Spleen (tissue), 13 donors: Measurements from ENCODE around the gene RNF227. TPM values are rescaled to one million over a fixed set of nuclear protein-coding genes. Genes with fewer than 3 reads are reported as not detected.
A peak's percentile ranks its signal among the peaks of the same experiment; 100 is the strongest.

Source experiments
- DNase-seq: peaks from one replicate; pipeline ENCODE4 v3.0.0-alpha.2; 2020
- H3K27ac ChIP-seq, 8 donors: fragments of 200-600 bp; sonication (generic) in 7 of 8; 1 replicate in 4 of 8; 2 replicates in 4 of 8; pipeline versions ENCODE4 v1.5.0 to v1.8.0; 2016 to 2021; ENCODE audit warnings: inconsistent platforms in 4 of 8, mild to moderate bottlenecking in 4 of 8, moderate library complexity in 1 of 8
- H3K27me3 ChIP-seq, 7 donors: fragments of 200-600 bp; sonication (generic) in 6 of 7; replicated peaks in 1 of 7; 1 replicate in 4 of 7; 2 replicates in 3 of 7; pipeline versions ENCODE4 v1.5.0 to v1.8.0; 2016 to 2021; ENCODE audit warnings: inconsistent platforms in 3 of 7, mild to moderate bottlenecking in 1 of 7
- H3K36me3 ChIP-seq, 6 donors: fragments of 200-600 bp; sonication (generic) in 5 of 6; 1 replicate in 4 of 6; 2 replicates in 2 of 6; pipeline versions ENCODE4 v1.5.0 to v1.8.0; 2016 to 2021; ENCODE audit warnings: inconsistent platforms in 2 of 6
- H3K4me1 ChIP-seq, 6 donors: fragments of 200-600 bp; sonication (generic) in 5 of 6; 1 replicate in 3 of 6; 2 replicates in 3 of 6; pipeline versions ENCODE4 v1.5.0 to v1.8.0; 2016 to 2021; ENCODE audit warnings: inconsistent platforms in 3 of 6
- H3K4me3 ChIP-seq, 8 donors: fragments of 200-600 bp; sonication (generic) in 7 of 8; 1 replicate in 4 of 8; 2 replicates in 4 of 8; pipeline versions ENCODE4 v1.5.0 to v1.8.0; 2016 to 2021; ENCODE audit warnings: inconsistent platforms in 4 of 8, mild to moderate bottlenecking in 4 of 8, moderate library complexity in 2 of 8
- H3K9me3 ChIP-seq, 8 donors: fragments of 200-600 bp; sonication (generic) in 7 of 8; 1 replicate in 4 of 8; 2 replicates in 4 of 8; pipeline versions ENCODE4 v1.5.0 to v1.8.0; 2016 to 2021; ENCODE audit warnings: inconsistent platforms in 4 of 8
- POLR2A ChIP-seq, 3 donors: fragments of 450-650 bp; IDR thresholded peaks; one replicate each; pipeline ENCODE4 v1.5.1; 2017; ENCODE audit warnings: antibody characterized with exemption in 3 of 3, mild to moderate bottlenecking in 1 of 3
- POLR2AphosphoS5 ChIP-seq, 3 donors: sonication (generic); formaldehyde crosslinking; IDR thresholded peaks; one replicate each; pipeline ENCODE4 v1.5.1; 2017; ENCODE audit warnings: antibody characterized with exemption in 3 of 3
- WGBS, 5 donors: extraction: QIAGEN DNeasy Blood & Tissue Kit in 3 of 5; methylation state at CpG; one replicate each; pipeline versions ENCODE4 v1.1.5 to v1.1.7; 2013 to 2018; 5-methylcytosine and 5-hydroxymethylcytosine counted together
- intact Hi-C: fragments of 100-400 bp; cut with DNase I; formaldehyde crosslinking; loops from one replicate; pipeline ENCODE4 v1.15.0; 2023; ENCODE audit warnings: low total_unique reads
- long read RNA-seq, 2 donors: transcript quantifications; one replicate each; lab custom pipeline, GENCODE V29; 2026
- polyA plus RNA-seq, 3 donors: library from polyadenylated mRNA; stranded (reverse); fragments of 200-250 nt; gene quantifications; one replicate each; pipeline ENCODE4 v1.2.1, GENCODE V29; 2013
- total RNA-seq, 7 donors: library from RNA; depleted of rRNA in 3 of 7; stranded (reverse); fragments of >200 nt in 3 of 7; fragmentation: NEBNext Ultra II Directional in 4 of 7; extraction: Animal tissue kit (Norgen Biotek cat#: 25700) in 4 of 7; gene quantifications; one replicate each; pipeline versions ENCODE4 v1.1.0 to v1.2.1, GENCODE V29; 2016 to 2021
- TF ChIP-seq, protein P1 (sequence below), 11 experiments: fragments of 200-600 bp in 7 of 11; fragments of 450-650 bp in 4 of 11; sonication (generic) in 4 of 11; IDR thresholded peaks in 8 of 11; conservative IDR thresholded peaks in 3 of 11; 1 replicate in 7 of 11; 2 replicates in 4 of 11; pipeline versions ENCODE4 v1.4.0 to v1.8.0; 2016 to 2021; ENCODE audit warnings: antibody characterized with exemption in 11 of 11, inconsistent platforms in 4 of 11, mild to moderate bottlenecking in 1 of 11
- donor health status: healthy with polysubstance abuse.
- donor health status: DM: no; HTN: no; CAD: no; lungs with moderate emphysema.
- donor health status: DM: no; HTN: no; CAD: no.
- donor health status: Bipolar disorder and iron deficiency.
- donor health status: healthy.
- donor health status: DM: no; HTN: no; CAD: no.
- donor health status: DM: yes; HTN: yes; CAD: no.

The RNF227 gene
- total RNA-seq (10 to 100 TPM in 1 of 7 donors, 1 to 10 TPM in 6; 2.5 to 20.7 (median 3.4) TPM), polyA plus RNA-seq (1 to 10 TPM; 2.4 to 4.0 (median 3.8) TPM)
- long read RNA-seq, donor 1, partial matches to known transcripts: 0 of 3 reads
- long read RNA-seq, donor 1, other reads (novel, unspliced or antisense): 0 of 3 reads
- long read RNA-seq, donor 2, partial matches to known transcripts: 0 of 3 reads
- long read RNA-seq, donor 2, other reads (novel, unspliced or antisense): 0 of 3 reads

GRCh38 chr17:7915611-7916384 lies at the start of gene RNF227:
Gene RNF227 (minus strand): TSS chr17:7916289. CDS start chr17:7916195, 94 bp downstream.
- TF ChIP-seq POLR2A (IDR thresholded peaks at IDR 0.05) (no peak), POLR2AphosphoS5 (IDR thresholded peaks at IDR 0.05) (peak; percentile 76 to 85 (median 81))
- TF ChIP-seq, protein P1, sequence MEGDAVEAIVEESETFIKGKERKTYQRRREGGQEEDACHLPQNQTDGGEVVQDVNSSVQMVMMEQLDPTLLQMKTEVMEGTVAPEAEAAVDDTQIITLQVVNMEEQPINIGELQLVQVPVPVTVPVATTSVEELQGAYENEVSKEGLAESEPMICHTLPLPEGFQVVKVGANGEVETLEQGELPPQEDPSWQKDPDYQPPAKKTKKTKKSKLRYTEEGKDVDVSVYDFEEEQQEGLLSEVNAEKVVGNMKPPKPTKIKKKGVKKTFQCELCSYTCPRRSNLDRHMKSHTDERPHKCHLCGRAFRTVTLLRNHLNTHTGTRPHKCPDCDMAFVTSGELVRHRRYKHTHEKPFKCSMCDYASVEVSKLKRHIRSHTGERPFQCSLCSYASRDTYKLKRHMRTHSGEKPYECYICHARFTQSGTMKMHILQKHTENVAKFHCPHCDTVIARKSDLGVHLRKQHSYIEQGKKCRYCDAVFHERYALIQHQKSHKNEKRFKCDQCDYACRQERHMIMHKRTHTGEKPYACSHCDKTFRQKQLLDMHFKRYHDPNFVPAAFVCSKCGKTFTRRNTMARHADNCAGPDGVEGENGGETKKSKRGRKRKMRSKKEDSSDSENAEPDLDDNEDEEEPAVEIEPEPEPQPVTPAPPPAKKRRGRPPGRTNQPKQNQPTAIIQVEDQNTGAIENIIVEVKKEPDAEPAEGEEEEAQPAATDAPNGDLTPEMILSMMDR (IDR thresholded peaks at IDR 0.05 in 8 of 11, conservative IDR thresholded peaks at IDR 0.05 in 3 of 11): peak in 1 of 11 experiments; percentile 23
- WGBS, 5 donors: 0 to 2% (median 1%) methylated on average over 29 to 100 of the region's 100 CpGs
- DNase-seq: peak; percentile 94
- peak within 1 kb of the TSS; percentile 83 to 94 (median 92) for H3K27ac ChIP-seq
- peak within 1 kb of the TSS; percentile 64 to 78 (median 76) for H3K4me3 ChIP-seq
- intact Hi-C loops: loop anchor here (2.0 kb wide), 1 partner anchor 75 kb away; no protein-coding TSS in a partner anchor
- H3K36me3 ChIP-seq: peaks cover 0 to 18% (median 14%) of the 10 kb centered on the region in 6 donors
- H3K4me1 ChIP-seq: peaks cover 12 to 39% (median 27%) of the 10 kb centered on the region in 6 donors
- H3K9me3 ChIP-seq: no peaks in the 10 kb centered on the region
- no peaks in the 10 kb centered on the region for H3K27me3 ChIP-seq

DNA sequence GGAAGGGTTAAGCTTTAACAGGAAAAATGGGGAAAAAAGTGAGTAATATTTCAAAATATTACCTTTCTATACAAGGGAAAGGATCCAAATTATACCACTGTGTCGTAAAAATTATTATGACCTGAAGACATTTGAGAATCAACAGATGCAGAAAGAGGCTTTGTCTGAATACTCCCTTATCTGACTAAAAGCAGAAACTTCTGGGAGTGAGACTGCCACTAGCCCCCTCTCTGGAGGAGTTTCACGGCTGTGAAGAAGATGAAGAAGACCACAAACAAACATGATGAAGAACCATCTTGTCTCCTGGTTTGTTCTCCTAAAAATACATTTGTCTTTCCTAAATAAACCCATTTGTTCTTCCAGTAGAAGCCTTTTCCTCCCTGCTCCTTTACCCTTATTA lies 45.3 kb upstream of the RNF227 start:
- H3K4me1 ChIP-seq: peaks cover 0 to 4% (median 0%) of the 10 kb centered on the region in 6 donors
- 38 to 69% (median 46%) methylated on average over 2 of the region's 2 CpGs for WGBS, 5 donors
- no peaks in the 10 kb centered on the region for H3K36me3 ChIP-seq
- intact Hi-C loops: no loop called here
- H3K4me3 ChIP-seq: no peak overlapping the region
- TF ChIP-seq POLR2A (IDR thresholded peaks at IDR 0.05): no peak
- TF ChIP-seq, protein P1 (IDR thresholded peaks at IDR 0.05 in 8 of 11, conservative IDR thresholded peaks at IDR 0.05 in 3 of 11): no peak
- no peak for TF ChIP-seq POLR2AphosphoS5 (IDR thresholded peaks at IDR 0.05)
- H3K27me3 ChIP-seq: peaks cover 0 to 23% (median 5%) of the 10 kb centered on the region in 7 donors
- H3K9me3 ChIP-seq: no peaks in the 10 kb centered on the region
- DNase-seq: no peak
- no peak overlapping the region for H3K27ac ChIP-seq

DNA sequence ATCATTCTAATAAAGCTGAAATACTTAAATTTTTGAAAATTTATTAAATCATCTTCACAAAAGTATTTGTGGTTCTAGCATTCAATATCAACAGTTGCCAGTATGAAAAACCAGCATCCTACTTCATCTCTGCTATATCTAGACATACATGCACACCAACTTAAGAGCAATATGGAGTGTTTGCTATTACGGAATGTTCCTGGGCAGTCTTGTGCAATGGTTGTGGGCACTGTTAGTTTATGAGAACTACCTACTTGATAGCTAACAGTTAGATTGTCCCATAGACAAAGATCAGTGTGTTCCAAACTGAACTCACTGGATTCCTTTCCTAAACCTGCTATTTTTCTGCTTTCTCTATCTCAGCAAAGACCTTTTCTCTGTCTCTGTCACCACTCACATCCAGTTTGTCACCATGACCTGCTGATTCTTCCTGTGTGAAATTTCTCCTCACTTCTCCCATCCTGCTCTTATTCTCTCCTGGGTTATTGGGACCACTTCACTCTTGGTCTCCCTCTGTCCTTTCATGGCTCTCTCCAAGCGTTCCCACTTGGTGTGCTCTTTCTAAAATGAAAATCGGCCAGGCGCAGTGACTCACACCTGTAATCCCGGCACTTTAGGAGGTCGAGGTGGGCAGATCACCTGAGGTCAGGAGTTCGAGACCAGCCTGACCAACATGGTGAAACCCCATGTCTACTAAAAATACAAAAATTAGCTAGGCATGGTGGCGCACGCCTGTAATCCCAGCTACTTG lies 43.6 kb upstream of the RNF227 start:
- TF ChIP-seq POLR2AphosphoS5 (IDR thresholded peaks at IDR 0.05): no peak
- TF ChIP-seq, protein P1 (IDR thresholded peaks at IDR 0.05 in 8 of 11, conservative IDR thresholded peaks at IDR 0.05 in 3 of 11): no peak
- no peak for TF ChIP-seq POLR2A (IDR thresholded peaks at IDR 0.05)
- peak overlapping the region in 4 of 8 donors; percentile 3 to 69 (median 56) for H3K27ac ChIP-seq
- peaks cover 0 to 23% (median 5%) of the 10 kb centered on the region in 7 donors for H3K27me3 ChIP-seq
- no peak for DNase-seq
- no peak overlapping the region for H3K4me3 ChIP-seq
- H3K4me1 ChIP-seq: peaks cover 0 to 11% (median 0%) of the 10 kb centered on the region in 6 donors
- H3K9me3 ChIP-seq: no peaks in the 10 kb centered on the region
- intact Hi-C loops: no loop called here
- 82 to 93% (median 86%) methylated on average over 9 of the region's 9 CpGs for WGBS, 5 donors
- no peaks in the 10 kb centered on the region for H3K36me3 ChIP-seq
